Measurements from ENCODE around the gene C11orf24. TPM values are rescaled to one million over a fixed set of nuclear protein-coding genes. Genes with fewer than 3 reads are reported as not detected.

C11orf24 gene
- total and polyA plus RNA-seq, 9 of the 15 experiments (the other 6 are each of a cell fraction or from before 2014, with no cell fraction given) = 2.0 to 65.2 (median 32.5) TPM

GRCh38 chr11:68257477-68258362 lies 14.1 kb downstream of the C11orf24 start (continued):
- TF ChIP-seq XRCC4 (IDR thresholded peaks at IDR 0.05; ENCODE audit: extremely low read depth, insufficient read depth, insufficient read length) (no peak), UBTF (IDR thresholded peaks at IDR 0.05; ENCODE audit: borderline replicate concordance in 1 of 2, low read depth in 2 of 2, low read length in 2 of 2) (peak in 1 of 2 experiments; percentile 67; a peak in 1 of 4 replicates), NUFIP1 (IDR thresholded peaks at IDR 0.05; ENCODE audit: partially characterized antibody) (no peak), ZNF212 (CRISPR knock-in tag; IDR thresholded peaks at IDR 0.05) (peak; percentile 44; the same call in 1 of the 2 replicates), ZFP30 (CRISPR knock-in tag; IDR thresholded peaks at IDR 0.05; ENCODE audit: borderline replicate concordance) (no peak), RBM34 (IDR thresholded peaks at IDR 0.05; ENCODE audit: borderline replicate concordance, insufficient read depth, low read length) (no peak), ZNF449 (CRISPR knock-in tag; IDR thresholded peaks at IDR 0.05) (peak; percentile 85; the same call in 1 of the 2 replicates), ADNP (tag; IDR thresholded peaks at IDR 0.05) (no peak), ZNF134 (CRISPR knock-in tag; conservative IDR thresholded peaks at IDR 0.05) (no peak), ZNF263 (CRISPR knock-in tag; IDR thresholded peaks at IDR 0.05; ENCODE audit: borderline replicate concordance) (0 out of 2 replicates have a peak, but pooled peaks have one; percentile 26), MITF (IDR thresholded peaks at IDR 0.05) (no peak), SMARCB1 (IDR thresholded peaks at IDR 0.05; ENCODE audit: insufficient read length, low read depth) (no peak), ZNF324 (CRISPR knock-in tag; IDR thresholded peaks at IDR 0.05) (no peak), ZNF785 (CRISPR knock-in tag; IDR thresholded peaks at IDR 0.05) (no peak), DPF2 (IDR thresholded peaks at IDR 0.05) (no peak), PHF20 (IDR thresholded peaks at IDR 0.05; ENCODE audit: partially characterized antibody) (no peak), MAZ (CRISPR knock-in tag; conservative IDR thresholded peaks at IDR 0.05 in 1 of 2, IDR thresholded peaks at IDR 0.05 in 1 of 2) (peak; percentile 72 to 77), CBX8 (IDR thresholded peaks at IDR 0.05; ENCODE audit: borderline replicate concordance, extremely low read depth, low read depth, low read length, poor library complexity, severe bottlenecking) (no peak), CHAMP1 (IDR thresholded peaks at IDR 0.05) (no peak), ZKSCAN3 (CRISPR knock-in tag; IDR thresholded peaks at IDR 0.05) (no peak)
